T-helper 22 cell (primary cell): ENCODE results near the gene LRRC3.
A peak's percentile ranks its signal among the peaks of the same experiment; 100 is the strongest.

Source experiments
- DNase-seq: peaks from one replicate; pipeline ENCODE4 v3.0.0-alpha.2; 2020; ENCODE audit warnings: low read depth

LRRC3 gene

GRCh38 chr21:44424608-44425306 lies 30.6 kb upstream of the LRRC3 start:
- DNase-seq: no peak

- DNase-seq: no peak
Measured at GRCh38 chr21:44425307-44425894, 29.9 kb upstream of the LRRC3 start.

- no peak for DNase-seq
Measured at GRCh38 chr21:44425895-44426662, 29.2 kb upstream of the LRRC3 start.

- no peak for DNase-seq
Measured at GRCh38 chr21:44426663-44427191, 28.6 kb upstream of the LRRC3 start.

GRCh38 chr21:44427241-44428120 lies 27.8 kb upstream of the LRRC3 start:
- no peak for DNase-seq

GRCh38 chr21:44428281-44428960 lies 26.9 kb upstream of the LRRC3 start:
- peak; percentile 28 for DNase-seq

- no peak for DNase-seq
Measured at GRCh38 chr21:44429894-44430293, 25.4 kb upstream of the LRRC3 start.

GRCh38 chr21:44431300-44431699 lies 24.0 kb upstream of the LRRC3 start:
- no peak for DNase-seq

- no peak for DNase-seq
Measured at GRCh38 chr21:44432841-44433790, 22.2 kb upstream of the LRRC3 start.

- no peak for DNase-seq
Measured at GRCh38 chr21:44433791-44434567, 21.3 kb upstream of the LRRC3 start.

GRCh38 chr21:44434568-44434925 lies 20.8 kb upstream of the LRRC3 start:
- no peak for DNase-seq

- no peak for DNase-seq
Measured at GRCh38 chr21:44434936-44435635, 20.2 kb upstream of the LRRC3 start.

- DNase-seq: no peak
Measured at GRCh38 chr21:44436111-44436611, 19.1 kb upstream of the LRRC3 start.

GRCh38 chr21:44436958-44437357 lies 18.4 kb upstream of the LRRC3 start:
- DNase-seq: no peak

- no peak for DNase-seq
Measured at GRCh38 chr21:44437371-44437695, 18.0 kb upstream of the LRRC3 start.

- DNase-seq: no peak
Measured at GRCh38 chr21:44437696-44438431, 17.4 kb upstream of the LRRC3 start.

GRCh38 chr21:44438531-44439210 lies 16.6 kb upstream of the LRRC3 start:
- no peak for DNase-seq

GRCh38 chr21:44439211-44439600 lies 16.1 kb upstream of the LRRC3 start:
- DNase-seq: no peak
